HepG2 (cell line): ENCODE data around the gene C2CD3. TPM values are rescaled to one million over a fixed set of nuclear protein-coding genes. Genes with fewer than 3 reads are reported as not detected.

ENCODE experiments used
- ARID3A ChIP-seq: IDR thresholded peaks from 2 replicates; pipeline ENCODE4 v1.6.1; 2012; ENCODE audit warnings: low read depth, low read length, improper control_type of control experiment
- ATRX ChIP-seq: sonication (generic); formaldehyde crosslinking; IDR thresholded peaks from 2 replicates; pipeline ENCODE4 v1.4.0; 2020; ENCODE audit warnings: missing genetic modification reagents, borderline replicate concordance
- GATAD1 ChIP-seq: IDR thresholded peaks from 2 replicates; pipeline ENCODE4 v1.6.1; 2016; ENCODE audit warnings: missing genetic modification reagents, missing compliant biosample characterization
- HNRNPK ChIP-seq: fragments of 200-400 bp; formaldehyde crosslinking; IDR thresholded peaks from 2 replicates; pipeline ENCODE4 v1.6.1; 2018; ENCODE audit warnings: low read length, low read depth, moderate library complexity, mild to moderate bottlenecking; ENCODE audit not compliant: poor library complexity, severe bottlenecking
- HOXA7 ChIP-seq: sonication (generic); formaldehyde crosslinking; IDR thresholded peaks from 2 replicates; pipeline ENCODE4 v1.8.1; 2022; ENCODE audit warnings: mild to moderate bottlenecking, missing genetic modification reagents, moderate library complexity
- KLF6 ChIP-seq: IDR thresholded peaks from 2 replicates; pipeline ENCODE4 v1.8.0; 2016; ENCODE audit warnings: missing biosample characterization, missing genetic modification reagents
- MED1 ChIP-seq: sonication (generic); formaldehyde crosslinking; IDR thresholded peaks from 2 replicates; pipeline ENCODE4 v1.4.0; 2020; ENCODE audit warnings: missing genetic modification reagents
- MLX ChIP-seq: IDR thresholded peaks from 2 replicates; pipeline ENCODE4 v1.6.1; 2016
- MXD1 ChIP-seq: sonication (generic); formaldehyde crosslinking; IDR thresholded peaks from 2 replicates; pipeline ENCODE4 v1.4.0; 2020; ENCODE audit warnings: mild to moderate bottlenecking, missing genetic modification reagents
- MXD3 ChIP-seq: IDR thresholded peaks from 2 replicates; pipeline ENCODE4 v1.6.1; 2016; ENCODE audit warnings: mild to moderate bottlenecking, missing biosample characterization, missing genetic modification reagents
- NCOA2 ChIP-seq: sonication (generic); formaldehyde crosslinking; IDR thresholded peaks from 2 replicates; pipeline ENCODE4 v1.8.0; 2022; ENCODE audit warnings: inconsistent platforms
- RBM22 ChIP-seq: fragments of 200-400 bp; formaldehyde crosslinking; optimal IDR thresholded peaks from 2 replicates; pipeline ENCODE3; 2017; ENCODE audit warnings: mild to moderate bottlenecking, low read length, moderate library complexity
- RELA ChIP-seq: sonication (generic); formaldehyde crosslinking; IDR thresholded peaks from 2 replicates; pipeline ENCODE4 v1.4.0; 2020; ENCODE audit warnings: missing genetic modification reagents
- RFX3 ChIP-seq: IDR thresholded peaks from 2 replicates; pipeline ENCODE4 v1.6.1; 2016; ENCODE audit warnings: missing biosample characterization, missing genetic modification reagents
- SMARCE1 ChIP-seq: fragments of 450-650 bp; IDR thresholded peaks from 2 replicates; pipeline ENCODE4 v1.6.1; 2017; ENCODE audit warnings: borderline replicate concordance
- SPEN ChIP-seq: sonication (generic); formaldehyde crosslinking; IDR thresholded peaks from 2 replicates; pipeline ENCODE4 v1.5.1; 2020; ENCODE audit warnings: low read depth, mild to moderate bottlenecking, missing genetic modification reagents
- TRIM24 ChIP-seq: sonication (generic); formaldehyde crosslinking; IDR thresholded peaks from 2 replicates; pipeline ENCODE4 v1.8.0; 2022; ENCODE audit warnings: mild to moderate bottlenecking, missing genetic modification reagents
- ZFP36L2 ChIP-seq: sonication (generic); formaldehyde crosslinking; IDR thresholded peaks from 2 replicates; pipeline ENCODE4 v1.4.0; 2020; ENCODE audit warnings: missing genetic modification reagents
- ZFP82 ChIP-seq: sonication (generic); formaldehyde crosslinking; IDR thresholded peaks from 2 replicates; pipeline ENCODE4 v1.5.1; 2020; ENCODE audit warnings: mild to moderate bottlenecking, missing genetic modification reagents, borderline replicate concordance
- ZFP90 ChIP-seq: sonication (generic); formaldehyde crosslinking; IDR thresholded peaks from 2 replicates; pipeline ENCODE4 v1.8.0; 2022; ENCODE audit warnings: missing genetic modification reagents, mild to moderate bottlenecking, inconsistent platforms, borderline replicate concordance
- ZMAT5 ChIP-seq: sonication (generic); formaldehyde crosslinking; IDR thresholded peaks from 2 replicates; pipeline ENCODE4 v1.5.0; 2020; ENCODE audit warnings: mild to moderate bottlenecking, low read depth, missing genetic modification reagents, borderline replicate concordance
- ZNF160 ChIP-seq: sonication (generic); formaldehyde crosslinking; IDR thresholded peaks from 2 replicates; pipeline ENCODE4 v1.8.0; 2022; ENCODE audit warnings: mild to moderate bottlenecking, inconsistent platforms, missing genetic modification reagents
- ZNF24 ChIP-seq: fragments of 450-650 bp; IDR thresholded peaks from 2 replicates; pipeline ENCODE4 v1.6.1; 2017; ENCODE audit warnings: antibody characterized with exemption, mild to moderate bottlenecking
- ZNF256 ChIP-seq: sonication (generic); formaldehyde crosslinking; conservative IDR thresholded peaks from 2 replicates; pipeline ENCODE4 v1.4.0; 2020; ENCODE audit warnings: missing genetic modification reagents
- ZNF382 ChIP-seq: sonication (generic); formaldehyde crosslinking; IDR thresholded peaks from 2 replicates; pipeline ENCODE4 v1.5.0; 2020; ENCODE audit warnings: missing genetic modification reagents, mild to moderate bottlenecking, borderline replicate concordance
- ZNF451 ChIP-seq: sonication (generic); formaldehyde crosslinking; IDR thresholded peaks from 2 replicates; pipeline ENCODE4 v1.5.0; 2020; ENCODE audit warnings: mild to moderate bottlenecking, missing genetic modification reagents
- ZNF678 ChIP-seq: sonication (generic); formaldehyde crosslinking; IDR thresholded peaks from 2 replicates; pipeline ENCODE4 v1.4.0; 2020; ENCODE audit warnings: mild to moderate bottlenecking, missing genetic modification reagents
- ZNF772 ChIP-seq: sonication (generic); formaldehyde crosslinking; IDR thresholded peaks from 2 replicates; pipeline ENCODE4 v1.5.0; 2020; ENCODE audit warnings: mild to moderate bottlenecking, missing genetic modification reagents
- polyA plus RNA-seq, 8 experiments: library from polyadenylated mRNA; depleted of rRNA in 3 of 8; stranded (reverse) in 7 of 8; unstranded in 1 of 8; fragments of >200 nt; fragmentation: Illumina TruSeq in 4 of 8; extraction: Trizol in 4 of 8; gene quantifications; 2 replicates each; pipeline versions ENCODE4 v1.2.1 to v1.2.3, GENCODE V29; 2011 to 2016; ENCODE audit warnings: low read depth in 4 of 8, missing spikeins in 1 of 8, mixed read lengths in 1 of 8; ENCODE audit not compliant: insufficient read depth in 1 of 8
- total RNA-seq, 5 experiments: library from RNA; depleted of rRNA; stranded (reverse); fragments of >200 nt; fragmentation: Illumina TruSeq; extraction: Trizol; gene quantifications; 2 replicates each; pipeline ENCODE4 v1.2.3, GENCODE V29; 2016; ENCODE audit warnings: low read depth in 1 of 5

C2CD3 gene
- total and polyA plus RNA-seq, 2 of the 13 experiments (the other 11 are each of a cell fraction or from before 2014, with no cell fraction given): 5.5 to 6.4 TPM

- TF ChIP-seq ZFP82 (CRISPR knock-in tag) (peak; percentile 47; the same call in 1 of the 2 replicates), SPEN (CRISPR knock-in tag) (peak; percentile 90), ZMAT5 (no peak), ZNF160 (CRISPR knock-in tag) (peak; percentile 75; the same call in 1 of the 2 replicates), ZNF451 (CRISPR knock-in tag) (no peak; the same call in none of the 2 replicates), GATAD1 (CRISPR knock-in tag) (peak; percentile 70), SMARCE1 (no peak), ZNF256 (CRISPR knock-in tag) (peak; percentile 81), ZNF678 (peak; percentile 82; the same call in 1 of the 2 replicates), ARID3A (no peak), ZNF382 (CRISPR knock-in tag) (no peak), MXD3 (peak; percentile 90), RFX3 (CRISPR knock-in tag) (peak; percentile 37; the same call in 1 of the 2 replicates), MLX (CRISPR knock-in tag) (no peak; the same call in 1 of the 2 replicates), HOXA7 (CRISPR knock-in tag) (no peak), HNRNPK (no peak), RELA (CRISPR knock-in tag) (no peak), TRIM24 (CRISPR knock-in tag) (no peak), ATRX (no peak), KLF6 (CRISPR knock-in tag) (peak; percentile 84; the same call in 1 of the 2 replicates), NCOA2 (CRISPR knock-in tag) (peak; percentile 54), MXD1 (peak; percentile 90; the same call in 1 of the 2 replicates), RBM22 (peak; percentile 29), MED1 (peak; percentile 72), ZFP90 (CRISPR knock-in tag) (peak; percentile 56), ZFP36L2 (CRISPR knock-in tag) (no peak), ZNF24 (no peak), ZNF772 (peak; percentile 49; the same call in 1 of the 2 replicates)
These were observed 187.6 kb downstream of the C2CD3 start (continued) for GRCh38 chr11:73982990-73983740.
